SIG-M5 (cell line): ENCODE data around the gene C1QTNF8.
"Not testable (repeated sequence)": the region's sequence is repeated elsewhere in the genome, so short reads cannot be mapped to it uniquely, and the experiment has no call there.

Source experiments
- DNase-seq: peaks from one replicate; lab custom pipeline; 2025; lab: John Stamatoyannopoulos, UW

C1QTNF8 gene

DNA sequence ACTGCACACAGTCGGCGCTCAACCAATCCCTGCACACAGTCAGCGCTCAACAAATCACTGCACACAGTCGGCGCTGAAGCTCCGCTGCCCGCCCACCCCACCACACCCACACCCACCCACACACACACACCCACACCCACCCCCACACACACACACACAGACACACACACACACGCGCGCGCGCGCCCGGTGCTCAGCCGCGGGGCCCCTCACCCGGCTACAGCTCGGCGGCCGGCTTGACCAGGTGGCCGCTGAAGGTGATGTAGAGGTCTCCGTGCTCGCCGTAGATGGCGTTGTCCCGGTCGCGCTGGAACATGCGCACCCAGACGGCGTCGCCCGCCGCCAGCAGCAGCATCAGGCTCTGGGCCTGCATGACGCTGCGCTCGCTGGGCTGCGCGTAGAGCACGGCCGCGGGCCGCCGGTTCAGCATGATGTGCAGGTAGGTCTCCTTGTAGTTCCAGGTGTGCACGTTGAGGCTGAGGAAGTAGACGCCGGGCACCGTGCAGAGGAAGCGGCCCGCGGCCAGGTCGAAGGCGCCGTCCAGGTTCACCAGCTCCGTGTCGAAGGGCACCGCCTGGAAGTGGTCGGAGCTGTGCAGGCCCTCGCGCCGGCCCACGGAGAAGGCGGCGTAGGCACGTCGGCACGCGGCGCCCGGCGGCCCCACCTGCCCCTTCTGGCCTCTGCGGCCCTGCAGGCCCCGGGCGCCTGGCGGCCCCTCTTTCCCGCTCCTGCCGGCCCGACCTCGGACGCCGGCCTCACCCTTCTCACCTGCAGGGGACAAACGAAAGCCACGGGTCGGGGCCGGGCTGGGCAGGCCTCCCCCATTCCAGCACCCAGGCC, 2.5 kb downstream of the C1QTNF8 start:
- no peak for DNase-seq

DNA sequence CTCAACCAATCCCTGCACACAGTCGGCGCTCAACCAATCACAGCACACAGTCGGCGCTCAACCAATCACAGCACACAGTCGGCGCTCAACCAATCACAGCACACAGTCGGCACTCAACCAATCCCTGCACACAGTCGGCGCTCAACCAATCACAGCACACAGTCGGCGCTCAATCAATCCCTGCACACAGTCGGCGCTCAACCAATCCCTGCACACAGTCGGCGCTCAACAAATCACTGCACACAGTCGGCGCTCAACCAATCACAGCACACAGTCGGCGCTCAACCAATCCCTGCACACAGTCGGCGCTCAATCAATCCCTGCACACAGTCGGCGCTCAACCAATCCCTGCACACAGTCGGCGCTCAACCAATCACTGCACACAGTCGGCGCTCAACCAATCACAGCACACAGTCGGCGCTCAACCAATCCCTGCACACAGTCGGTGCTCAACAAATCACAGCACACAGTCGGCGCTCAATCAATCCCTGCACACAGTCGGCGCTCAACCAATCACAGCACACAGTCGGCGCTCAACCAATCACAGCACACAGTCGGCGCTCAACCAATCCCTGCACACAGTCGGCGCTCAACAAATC, 3.3 kb downstream of the C1QTNF8 start:
- DNase-seq = not testable (repeated sequence)

DNA sequence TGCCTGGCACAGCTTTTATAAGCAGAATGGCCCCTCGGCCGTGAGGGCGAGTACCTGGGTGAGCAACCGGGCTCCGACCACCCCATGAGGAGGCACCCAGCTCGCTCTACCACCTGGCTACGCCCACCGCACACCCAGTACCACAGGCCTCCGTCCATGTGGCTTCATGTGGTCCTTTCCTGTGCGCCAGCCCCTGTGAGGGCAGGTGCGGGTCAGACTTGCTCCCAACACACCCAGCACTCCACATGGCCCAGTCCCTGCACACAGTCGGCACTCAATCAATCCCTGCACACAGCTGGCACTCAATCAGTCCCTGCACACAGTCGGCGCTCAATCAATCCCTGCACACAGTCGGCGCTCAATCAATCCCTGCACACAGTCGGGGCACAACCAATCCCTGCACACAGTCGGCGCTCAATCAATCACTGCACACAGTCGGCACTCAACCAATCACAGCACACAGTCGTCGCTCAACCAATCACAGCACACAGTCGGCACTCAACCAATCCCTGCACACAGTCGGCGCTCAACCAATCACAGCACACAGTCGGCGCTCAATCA, 4.0 kb downstream of the C1QTNF8 start:
- DNase-seq = no peak

DNA sequence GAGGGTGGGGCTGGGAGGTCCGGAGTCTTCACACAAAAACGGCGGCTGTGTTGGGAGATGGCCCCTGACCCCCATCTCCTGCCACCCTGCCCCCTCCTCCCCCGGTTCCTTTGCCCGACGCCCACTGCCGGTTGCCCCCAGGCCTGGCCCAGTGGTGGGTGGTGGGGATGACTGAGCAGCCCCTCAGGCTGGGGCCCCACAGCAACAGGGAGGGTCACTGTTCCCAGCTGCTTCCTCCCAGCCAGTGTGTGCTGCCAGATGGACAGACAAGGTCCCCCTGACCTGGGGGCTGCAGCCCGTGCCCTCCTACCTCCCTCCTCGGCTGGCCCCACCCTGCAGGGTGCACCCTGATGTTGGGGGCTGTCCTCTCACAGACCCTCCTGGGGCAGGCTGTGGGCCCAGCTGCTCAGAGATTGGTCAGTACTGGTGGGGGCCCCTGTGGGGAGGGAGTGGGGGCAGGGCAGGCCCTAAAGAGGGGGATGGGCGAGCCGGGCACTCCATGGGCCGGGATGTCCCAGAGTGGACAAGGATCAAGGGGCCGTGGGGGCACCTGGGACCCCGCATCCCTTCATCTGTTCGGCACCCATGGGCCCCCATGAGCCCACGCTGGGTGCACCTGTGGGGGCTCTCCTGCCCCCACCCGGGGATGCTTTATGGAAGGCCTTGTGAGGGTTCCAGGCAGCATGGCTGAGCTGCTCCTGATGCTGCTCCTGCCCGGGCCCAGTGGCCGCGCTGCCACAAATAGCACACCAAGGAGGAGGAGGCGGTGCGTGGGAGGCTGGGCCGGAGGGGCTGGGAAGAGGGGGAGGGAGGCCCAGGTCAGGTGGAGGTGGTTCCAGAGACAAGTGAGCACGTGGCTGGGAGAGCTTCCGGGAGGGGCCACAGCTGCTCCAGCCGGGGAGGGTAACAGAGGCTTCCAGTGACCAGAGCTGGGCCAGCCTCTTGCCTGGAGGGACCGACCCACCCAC, 5.1 kb downstream of the C1QTNF8 start:
- DNase-seq = no peak

DNA sequence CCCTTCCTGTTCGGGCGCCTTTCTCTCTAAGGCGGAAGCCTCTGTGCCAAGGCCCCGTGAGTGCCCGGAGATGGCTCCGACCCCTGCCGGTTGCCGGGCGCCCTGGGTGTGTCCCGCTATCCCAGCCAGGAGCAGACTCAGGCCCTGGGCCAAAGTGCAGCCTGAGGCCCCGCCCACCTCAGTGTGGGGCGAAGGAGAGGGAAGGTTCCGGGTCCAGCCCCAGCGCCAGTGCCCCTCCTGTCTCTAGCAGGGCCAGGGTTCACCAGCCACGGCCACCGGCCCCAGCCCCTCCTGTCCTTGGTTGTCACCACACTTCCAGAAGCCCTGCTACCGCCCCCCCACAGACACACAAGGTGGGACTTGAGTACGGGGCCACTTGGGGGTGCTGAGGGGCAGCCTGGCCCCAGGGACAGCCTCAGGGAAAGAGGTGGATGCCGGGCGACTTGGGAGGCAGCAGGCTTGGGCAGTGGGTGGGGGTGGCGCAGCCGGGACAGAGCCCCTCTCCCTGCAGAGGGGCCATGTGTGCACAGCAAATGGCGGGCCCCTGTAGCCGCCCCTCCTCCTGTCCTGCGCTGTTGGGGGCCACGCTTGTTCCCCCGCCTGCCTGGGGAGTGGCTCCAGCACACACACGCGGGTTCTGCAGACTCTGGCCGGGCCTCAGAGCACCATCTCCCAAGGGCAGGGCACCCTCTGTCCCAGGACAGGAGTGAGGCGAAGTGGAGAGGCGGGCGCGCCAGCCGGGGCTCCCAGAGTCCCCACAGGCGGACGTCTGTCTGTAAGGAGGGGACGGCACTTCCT, 6.0 kb downstream of the C1QTNF8 start:
- no peak for DNase-seq

DNA sequence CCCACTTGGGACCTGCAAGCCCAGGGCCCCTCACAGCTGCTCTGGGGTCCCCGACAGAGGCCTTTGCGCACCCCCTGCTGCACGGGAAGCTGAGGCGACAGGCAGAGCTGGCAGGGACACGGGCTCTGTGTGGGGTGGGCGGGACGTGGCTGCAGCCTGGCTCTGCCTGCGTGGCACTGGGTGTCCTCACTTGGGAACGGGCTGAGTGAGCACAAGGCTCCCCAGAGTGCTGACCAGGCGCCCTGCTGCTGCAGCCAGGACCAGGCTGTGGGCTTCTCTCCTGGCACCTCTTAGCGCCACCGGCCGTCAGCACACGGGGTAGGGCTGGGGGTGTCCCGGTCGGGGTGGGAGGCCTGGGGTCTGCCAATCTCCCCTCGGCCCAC, 6.6 kb downstream of the C1QTNF8 start:
- DNase-seq = no peak

DNA sequence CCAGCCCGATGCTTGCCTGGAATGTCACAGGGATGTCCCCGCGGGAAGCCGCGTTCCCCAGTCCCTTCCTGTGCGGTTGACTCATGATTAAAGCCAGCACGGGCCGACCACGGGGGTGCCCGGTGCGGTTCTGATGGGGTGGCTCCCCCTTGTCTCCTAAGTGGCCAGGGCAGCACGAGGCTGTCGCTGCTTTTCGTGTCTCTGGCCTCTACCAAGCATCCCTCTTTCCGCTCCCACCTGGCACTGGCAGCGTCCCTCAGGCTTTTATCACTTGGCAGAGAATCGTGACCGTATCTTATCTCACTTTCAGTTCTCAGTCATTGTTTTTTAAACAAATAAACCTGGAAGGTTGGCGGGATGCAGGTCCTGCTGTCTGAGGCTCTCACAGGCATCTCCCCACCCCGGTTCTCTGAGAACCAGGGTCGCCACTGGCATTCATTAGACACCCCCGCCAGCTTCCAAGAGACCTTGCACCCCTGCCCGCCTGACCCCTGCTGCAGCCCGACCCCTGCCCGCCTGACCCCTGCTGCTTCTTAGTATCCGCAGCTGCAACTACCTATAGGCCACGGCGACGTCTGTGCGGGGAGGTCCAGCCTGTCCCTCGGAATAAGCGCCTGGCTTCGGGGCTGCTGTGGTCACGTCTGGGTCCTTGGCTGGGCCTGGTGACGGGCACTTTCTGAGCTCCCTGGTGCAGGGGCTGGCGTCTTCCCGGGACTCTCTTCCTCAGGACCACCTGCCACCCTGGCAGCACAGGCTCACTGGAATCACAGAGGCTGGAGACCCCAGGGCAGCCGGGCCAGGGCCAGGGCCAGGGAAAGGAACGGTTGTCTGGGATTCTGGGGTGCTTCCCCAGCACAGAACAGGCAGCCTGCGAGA, 7.5 kb downstream of the C1QTNF8 start:
- DNase-seq = no peak

DNA sequence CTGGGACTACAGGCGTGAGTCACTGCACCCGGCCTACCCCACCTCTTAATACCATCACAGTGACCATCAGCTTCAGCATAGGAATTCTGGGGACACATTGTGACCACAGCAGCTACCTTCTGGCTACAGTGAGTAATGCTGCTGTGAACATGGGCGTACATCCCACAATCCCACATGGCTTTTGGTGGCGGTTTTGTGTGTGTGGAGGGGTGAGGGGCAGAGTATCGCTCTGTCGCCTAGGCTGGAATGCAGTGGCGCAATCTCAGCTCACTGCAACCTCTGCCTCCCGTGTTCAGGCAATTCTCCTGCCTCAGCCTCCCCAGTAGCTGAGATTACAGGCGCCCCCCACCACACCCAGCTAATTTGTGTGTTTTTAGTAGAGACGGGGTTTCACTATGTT, 9.6 kb downstream of the C1QTNF8 start:
- not testable (repeated sequence) for DNase-seq

DNA sequence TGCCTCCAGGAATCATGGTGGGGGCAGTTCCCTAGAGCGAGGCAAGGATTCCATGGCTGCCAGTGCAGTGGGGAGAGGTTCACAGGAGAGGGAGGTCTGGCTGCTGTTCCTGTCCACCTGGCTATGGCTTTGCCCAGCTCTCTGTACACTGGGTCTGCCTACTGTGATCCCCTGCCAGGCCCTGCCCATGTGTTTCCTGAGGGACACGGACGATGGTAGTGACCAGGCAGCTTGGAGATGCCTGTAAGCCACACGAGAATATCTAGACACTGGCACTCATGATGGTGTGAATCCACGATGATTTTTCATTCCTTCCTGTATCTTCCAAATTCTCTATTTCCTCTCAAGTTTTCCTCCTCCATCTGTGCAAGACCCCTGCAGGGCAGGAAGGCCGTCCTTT, 11.1 kb downstream of the C1QTNF8 start:
- no peak for DNase-seq

DNA sequence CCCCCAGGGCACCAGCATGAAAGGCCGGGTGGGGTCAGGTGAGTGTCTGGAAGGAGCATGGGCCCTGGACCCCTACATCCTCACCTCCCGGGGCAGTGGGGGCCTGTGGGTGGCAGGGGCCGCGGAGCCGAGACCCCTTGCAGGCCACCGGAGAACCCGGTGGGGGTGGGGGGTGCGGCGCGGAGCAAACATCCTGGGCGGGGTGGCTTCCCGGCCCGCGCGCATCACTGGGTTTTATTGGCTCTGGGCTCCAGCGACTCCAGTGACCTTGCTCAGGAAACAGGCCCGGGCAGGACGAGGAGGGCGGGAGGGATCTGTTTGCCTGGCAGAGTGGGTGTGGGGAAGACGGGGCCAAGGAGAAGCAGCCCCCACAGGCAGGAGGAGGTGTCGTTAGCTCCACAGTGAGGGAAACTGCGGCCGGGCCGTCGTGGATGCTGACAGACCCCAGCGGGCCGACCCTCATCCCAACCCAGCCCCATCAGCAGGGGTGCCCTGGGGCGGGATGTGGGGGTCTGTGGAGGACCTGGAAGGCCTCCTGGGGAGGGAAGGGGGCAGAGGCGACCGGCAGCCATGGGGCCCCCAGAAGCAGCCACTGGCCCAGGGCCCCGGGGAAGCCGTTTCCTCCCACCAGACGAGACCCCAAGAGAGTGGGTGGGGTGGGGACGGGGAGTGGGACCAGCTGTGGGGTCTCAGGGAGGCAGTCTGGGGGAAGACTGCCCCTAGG, 12.9 kb downstream of the C1QTNF8 start:
- no peak for DNase-seq

DNA sequence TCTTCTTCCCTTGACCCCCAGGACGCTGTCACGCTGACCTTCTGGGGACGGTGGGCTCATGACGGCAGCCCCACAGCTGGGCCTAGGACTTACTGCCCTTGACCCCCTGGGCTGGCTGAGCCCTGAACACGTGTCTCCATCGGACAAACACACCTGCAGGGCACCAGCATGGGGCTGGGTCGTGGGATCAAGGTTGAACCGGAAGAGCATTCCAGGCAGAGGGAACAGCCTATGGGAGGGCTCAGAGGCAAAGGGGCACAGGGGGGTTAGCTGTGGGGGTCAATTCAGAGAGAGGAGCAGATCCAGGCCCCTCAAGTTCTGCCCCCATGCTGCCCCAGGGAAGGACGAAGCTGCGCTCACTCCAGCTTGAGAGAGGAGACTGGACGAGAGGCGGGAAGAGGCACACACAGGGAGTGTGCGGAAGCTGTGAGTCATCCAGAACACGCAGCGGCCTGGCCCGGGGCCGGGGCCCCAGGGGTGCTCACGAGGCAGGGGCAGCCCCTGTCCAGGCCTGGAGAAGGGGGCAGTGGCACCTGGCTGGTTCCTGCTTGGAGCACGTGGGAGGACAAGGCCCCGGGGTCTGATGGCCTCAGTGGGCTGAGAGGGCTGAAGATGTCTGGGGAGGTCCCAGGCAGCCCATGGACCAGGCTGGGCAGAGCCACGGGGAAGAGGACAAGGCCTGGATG, 13.6 kb downstream of the C1QTNF8 start:
- no peak for DNase-seq

DNA sequence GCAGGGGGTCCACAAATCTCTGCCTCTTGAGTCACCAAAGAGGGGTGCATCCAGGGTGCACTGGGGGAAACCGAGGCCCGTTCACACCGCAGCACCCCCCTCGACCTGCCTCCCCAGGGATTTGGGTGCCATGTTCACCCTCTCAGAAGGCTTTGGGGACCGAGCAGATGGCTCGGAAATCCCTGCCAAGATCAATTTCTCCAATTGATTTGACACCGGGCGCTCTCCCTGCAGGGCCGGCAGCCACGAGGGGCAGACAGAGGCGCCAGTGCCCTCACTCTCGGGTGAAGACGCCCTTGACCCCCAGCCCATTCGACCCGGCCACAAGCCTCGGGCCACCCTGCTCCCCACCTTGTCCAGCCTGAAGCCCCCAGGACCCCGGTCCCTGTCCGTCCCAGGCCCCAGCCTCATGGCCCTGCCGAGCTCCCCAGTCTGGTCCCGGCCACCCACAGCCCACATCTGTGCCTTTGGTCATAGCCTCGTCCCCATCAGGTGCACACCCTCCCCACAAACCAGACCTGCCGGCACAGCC, 14.2 kb downstream of the C1QTNF8 start:
- no peak for DNase-seq

DNA sequence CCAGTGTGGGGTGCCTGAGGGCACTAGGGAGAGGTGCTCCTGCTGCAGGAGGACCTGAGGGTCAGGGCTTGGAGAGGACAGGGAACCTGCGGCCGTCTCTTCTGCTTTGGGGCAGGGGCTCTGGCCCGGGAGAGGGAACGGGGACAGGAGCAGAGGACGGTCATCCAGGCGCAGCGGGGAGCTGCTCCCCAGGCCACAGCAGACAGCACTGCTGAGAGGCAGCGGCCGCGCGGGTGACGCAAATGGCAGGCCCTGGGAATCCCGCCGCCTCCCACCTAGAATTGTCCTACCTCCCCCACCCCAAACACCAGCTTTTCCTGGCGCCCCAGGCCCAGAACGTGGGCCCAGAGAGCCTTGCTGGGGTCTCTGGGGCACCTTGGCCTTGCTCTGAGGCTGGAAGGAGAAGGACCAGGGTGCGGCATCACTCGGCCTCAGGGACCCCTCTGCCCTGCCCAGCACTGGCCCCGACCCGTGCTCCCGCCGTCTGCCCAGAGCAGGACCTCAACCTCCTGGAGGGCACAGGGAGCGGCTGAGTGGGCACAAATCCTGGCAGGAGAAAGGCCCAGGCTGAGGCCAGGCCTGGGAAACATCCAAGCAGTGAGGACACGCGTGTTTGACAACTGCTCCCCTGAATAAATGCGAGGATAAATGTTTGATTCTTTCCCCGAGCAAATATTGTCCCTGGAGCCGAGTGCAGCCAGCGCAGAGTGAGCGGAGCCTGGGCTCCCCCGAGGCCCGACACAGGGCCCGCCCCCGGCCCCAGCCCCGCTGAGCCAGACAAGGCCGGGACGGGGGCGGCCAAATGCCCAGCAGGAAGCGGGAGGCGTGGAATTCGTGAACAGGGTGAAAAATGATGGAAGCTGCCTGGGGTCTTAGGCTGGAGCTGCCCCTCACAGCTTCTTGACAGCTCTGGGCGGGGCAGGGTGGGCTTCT, 15.0 kb downstream of the C1QTNF8 start:
- no peak for DNase-seq

DNA sequence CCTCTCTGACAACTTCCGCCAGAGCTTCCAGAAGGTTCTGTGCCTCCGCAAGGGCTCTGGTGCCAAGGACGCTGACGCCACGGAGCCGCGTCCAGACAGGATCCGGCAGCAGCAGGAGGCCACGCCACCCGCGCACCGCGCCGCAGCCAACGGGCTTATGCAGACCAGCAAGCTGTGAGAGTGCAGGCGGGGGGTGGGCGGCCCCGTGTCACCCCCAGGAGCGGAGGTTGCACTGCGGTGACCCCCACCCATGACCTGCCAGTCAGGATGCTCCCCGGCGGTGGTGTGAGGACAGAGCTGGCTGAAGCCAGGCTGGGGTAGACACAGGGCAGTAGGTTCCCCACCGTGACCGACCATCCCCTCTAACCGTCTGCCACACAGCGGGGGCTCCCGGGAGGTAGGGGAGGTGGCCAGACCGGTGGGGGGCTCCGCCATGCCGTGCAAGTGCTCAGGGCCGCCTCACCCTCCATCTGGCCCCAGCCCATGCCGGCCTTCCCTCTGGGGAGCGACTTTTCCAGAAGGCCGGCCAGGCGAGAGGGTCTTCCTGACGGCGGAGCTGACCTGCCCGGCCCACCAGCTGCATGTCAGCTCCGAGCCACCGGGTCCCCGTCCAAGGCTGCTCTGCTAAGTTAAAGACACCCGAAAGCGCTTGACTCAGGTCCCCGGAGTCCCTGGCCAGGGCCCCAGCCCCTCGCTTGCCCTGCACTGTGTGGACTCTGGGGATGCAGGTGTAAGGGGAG, 16.1 kb downstream of the C1QTNF8 start:
- no peak for DNase-seq

DNA sequence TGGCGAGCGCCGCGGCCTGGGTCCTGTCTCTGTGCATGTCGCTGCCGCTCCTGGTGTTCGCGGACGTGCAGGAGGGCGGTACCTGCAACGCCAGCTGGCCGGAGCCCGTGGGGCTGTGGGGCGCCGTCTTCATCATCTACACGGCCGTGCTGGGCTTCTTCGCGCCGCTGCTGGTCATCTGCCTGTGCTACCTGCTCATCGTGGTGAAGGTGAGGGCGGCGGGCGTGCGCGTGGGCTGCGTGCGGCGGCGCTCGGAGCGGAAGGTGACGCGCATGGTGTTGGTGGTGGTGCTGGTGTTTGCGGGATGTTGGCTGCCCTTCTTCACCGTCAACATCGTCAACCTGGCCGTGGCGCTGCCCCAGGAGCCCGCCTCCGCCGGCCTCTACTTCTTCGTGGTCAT, 16.7 kb downstream of the C1QTNF8 start:
- DNase-seq = no peak

DNA sequence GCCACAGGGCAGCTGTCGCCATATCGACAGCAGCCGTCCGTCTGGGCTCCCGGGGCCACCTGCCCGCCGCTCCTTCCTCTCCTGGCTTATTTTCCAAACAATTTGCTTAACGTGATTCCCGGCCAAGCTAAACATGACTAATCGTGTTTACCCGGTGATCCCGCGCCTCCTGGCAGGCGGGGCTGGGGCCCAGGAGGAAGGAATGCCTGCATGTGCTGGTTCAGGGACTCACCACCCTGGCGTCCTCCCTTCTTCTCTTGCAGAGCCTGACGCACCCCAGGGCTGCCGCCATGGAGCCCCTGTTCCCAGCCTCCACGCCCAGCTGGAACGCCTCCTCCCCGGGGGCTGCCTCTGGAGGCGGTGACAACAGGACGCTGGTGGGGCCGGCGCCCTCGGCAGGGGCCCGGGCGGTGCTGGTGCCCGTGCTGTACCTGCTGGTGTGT, 17.4 kb downstream of the C1QTNF8 start:
- DNase-seq = no peak
